WTC11 (cell line): ENCODE data around the gene SERTAD4. TPM values are rescaled to one million over a fixed set of nuclear protein-coding genes. Genes with fewer than 3 reads are reported as not detected.

Source experiments
- ATAC-seq: fragments of 200-7000 bp; cut with Tn5 transposase; 2 replicates; pipeline ENCODE4 v1.10.0; 2021; ENCODE audit warnings: mild to moderate bottlenecking, moderate library complexity
- CTCF ChIA-PET: fragments of 300-600 bp; sonication (Branson Sonifier 250); formaldehyde crosslinking; loops from one replicate; lab custom pipeline; 2021; ENCODE audit warnings: antibody characterized with exemption; lab: Charles Lee
- POLR2A ChIA-PET: fragments of 350-600 bp; sonication (Branson Sonifier 250); formaldehyde crosslinking; loops from one replicate; lab custom pipeline; 2021; ENCODE audit warnings: antibody characterized with exemption; lab: Charles Lee
- DNase-seq: peaks from one replicate; pipeline ENCODE4 v3.0.0; 2021; ENCODE audit warnings: low spot score
- H3K27ac Mint-ChIP-seq: 2 replicates; pipeline ENCODE4 v1.8.0; 2021; ENCODE audit warnings: mixed read lengths
- H3K27me3 Mint-ChIP-seq: 2 replicates; pipeline ENCODE4 v1.8.0; 2021; ENCODE audit warnings: low read depth, mild to moderate bottlenecking, moderate library complexity, mixed read lengths
- H3K36me3 Mint-ChIP-seq: 2 replicates; pipeline ENCODE4 v1.8.0; 2021; ENCODE audit warnings: mixed read lengths
- H3K4me1 Mint-ChIP-seq: 2 replicates; pipeline ENCODE4 v1.8.0; 2022; ENCODE audit warnings: mixed read lengths
- H3K4me3 Mint-ChIP-seq: 2 replicates; pipeline ENCODE4 v1.8.0; 2021; ENCODE audit warnings: mild to moderate bottlenecking, moderate library complexity, mixed read lengths
- H3K9me3 Mint-ChIP-seq: 2 replicates; pipeline ENCODE4 v1.8.0; 2021; ENCODE audit warnings: mixed read lengths
- ELF4 ChIP-seq: sonication (generic); formaldehyde crosslinking; IDR thresholded peaks from 2 replicates; pipeline ENCODE4 v1.8.1; 2022; ENCODE audit warnings: low read depth, mild to moderate bottlenecking, moderate library complexity, missing genetic modification reagents
- ETV6 ChIP-seq: sonication (generic); formaldehyde crosslinking; IDR thresholded peaks from 2 replicates; pipeline ENCODE4 v1.8.1; 2022; ENCODE audit warnings: mild to moderate bottlenecking, missing genetic modification reagents
- FOXK1 ChIP-seq: sonication (generic); formaldehyde crosslinking; IDR thresholded peaks from 2 replicates; pipeline ENCODE4 v1.8.0; 2022; ENCODE audit warnings: mild to moderate bottlenecking, moderate library complexity, missing genetic modification reagents
- GABPB1 ChIP-seq: sonication (generic); formaldehyde crosslinking; IDR thresholded peaks from 2 replicates; pipeline ENCODE4 v1.8.1; 2023; ENCODE audit warnings: mild to moderate bottlenecking, missing genetic modification reagents
- GRHL2 ChIP-seq: fragments of 250-450 bp; sonication (Bioruptor Pico); IDR thresholded peaks from 2 replicates; pipeline ENCODE4 v1.8.0; 2022; ENCODE audit warnings: mild to moderate bottlenecking, moderate library complexity; ENCODE audit not compliant: insufficient replicate concordance, severe bottlenecking
- NFATC4 ChIP-seq: fragments of 250-450 bp; sonication (Bioruptor Pico); IDR thresholded peaks from 2 replicates; pipeline ENCODE4 v1.9.0; 2021; ENCODE audit warnings: mild to moderate bottlenecking
- NR1H2 ChIP-seq: sonication (generic); formaldehyde crosslinking; IDR thresholded peaks from 2 replicates; pipeline ENCODE4 v1.9.0; 2021; ENCODE audit warnings: mild to moderate bottlenecking, moderate library complexity, missing genetic modification reagents
- RELA ChIP-seq: sonication (generic); formaldehyde crosslinking; IDR thresholded peaks from 2 replicates; pipeline ENCODE4 v1.8.1; 2022; ENCODE audit warnings: missing genetic modification reagents, mild to moderate bottlenecking, borderline replicate concordance
- TEAD4 ChIP-seq: sonication (generic); formaldehyde crosslinking; IDR thresholded peaks from 2 replicates; pipeline ENCODE4 v1.8.0; 2022; ENCODE audit warnings: mild to moderate bottlenecking, missing genetic modification reagents
- TP53 ChIP-seq: sonication (generic); formaldehyde crosslinking; IDR thresholded peaks from 2 replicates; pipeline ENCODE4 v1.8.1; 2023; ENCODE audit warnings: mild to moderate bottlenecking, missing genetic modification reagents
- ZNF232 ChIP-seq: sonication (generic); formaldehyde crosslinking; IDR thresholded peaks from 2 replicates; pipeline ENCODE4 v1.8.0; 2022; ENCODE audit warnings: mild to moderate bottlenecking, missing genetic modification reagents
- ZNF317 ChIP-seq: sonication (generic); formaldehyde crosslinking; IDR thresholded peaks from 2 replicates; pipeline ENCODE4 v1.8.1; 2023; ENCODE audit warnings: low read depth, mild to moderate bottlenecking, moderate library complexity, missing genetic modification reagents, borderline replicate concordance
- ZNF416 ChIP-seq: fragments of 250-450 bp; sonication (Bioruptor Pico); IDR thresholded peaks from 2 replicates; pipeline ENCODE4 v1.9.0; 2021; ENCODE audit warnings: mild to moderate bottlenecking, inconsistent platforms
- ZNF423 ChIP-seq: fragments of 250-450 bp; sonication (Bioruptor Pico); IDR thresholded peaks from 2 replicates; pipeline ENCODE4 v2.1.2; 2022; ENCODE audit warnings: mild to moderate bottlenecking, moderate library complexity
- total RNA-seq: library from RNA; stranded (reverse); gene quantifications from 3 replicates; pipeline ENCODE4 v1.2.3, GENCODE V29; 2021
- TF ChIP-seq, protein P1 (sequence below): sonication (generic); formaldehyde crosslinking; IDR thresholded peaks from 2 replicates; pipeline ENCODE4 v1.8.1; 2022; ENCODE audit warnings: mild to moderate bottlenecking, moderate library complexity, missing genetic modification reagents
- TF ChIP-seq, protein P2 (sequence below): fragments of 250-450 bp; sonication (Bioruptor Pico); conservative IDR thresholded peaks from 2 replicates; pipeline ENCODE4 v1.9.0; 2021; ENCODE audit warnings: mild to moderate bottlenecking
- TF ChIP-seq, protein P3 (sequence below): sonication (generic); formaldehyde crosslinking; IDR thresholded peaks from 2 replicates; pipeline ENCODE4 v1.8.1; 2023; ENCODE audit warnings: mild to moderate bottlenecking, missing genetic modification reagents, moderate library complexity
- TF ChIP-seq, protein P4 (sequence below): sonication (generic); formaldehyde crosslinking; IDR thresholded peaks from 2 replicates; pipeline ENCODE4 v1.8.1; 2022; ENCODE audit warnings: missing genetic modification reagents, borderline replicate concordance
- TF ChIP-seq, protein P5 (sequence below): sonication (generic); formaldehyde crosslinking; IDR thresholded peaks from 2 replicates; pipeline ENCODE4 v1.8.1; 2022; ENCODE audit warnings: mild to moderate bottlenecking, missing genetic modification reagents, moderate library complexity, borderline replicate concordance

Gene SERTAD4
- total RNA-seq, 1 experiment from 2014 or later: 4.6 TPM

DNA sequence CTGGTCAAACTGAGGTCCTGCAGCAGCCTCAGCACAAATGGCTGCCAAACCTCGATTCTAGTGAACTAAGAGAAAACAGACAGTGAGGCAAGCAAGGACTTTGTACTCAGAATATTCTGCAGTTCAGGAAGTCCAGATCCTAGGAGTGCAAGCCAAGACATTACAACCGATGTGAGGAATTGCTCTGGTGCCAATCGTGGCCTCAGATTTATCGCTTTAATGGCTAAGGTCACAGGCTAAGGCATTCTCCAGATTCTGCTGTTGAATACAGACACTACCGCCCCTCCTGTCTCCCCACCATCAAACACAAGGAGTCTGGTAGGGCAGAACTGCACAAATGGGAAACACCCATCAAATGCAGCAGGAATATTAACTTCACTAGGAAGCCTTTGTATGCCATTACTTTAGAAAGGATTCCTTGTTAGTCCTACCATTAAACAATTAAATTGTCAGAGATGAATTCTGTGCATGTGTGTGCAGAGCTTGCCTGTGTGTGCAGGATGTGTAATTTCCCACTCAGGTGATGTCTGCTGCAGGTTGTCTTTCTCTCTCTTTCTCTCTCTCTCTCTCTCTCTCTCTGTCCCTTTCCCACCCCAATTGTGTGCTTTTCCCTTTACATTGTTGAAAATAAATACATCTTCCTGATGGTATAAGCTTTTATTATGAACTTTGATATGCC is 9.2 kb upstream of the SERTAD4 start:
- DNase-seq (no peak), ATAC-seq (no peak)
- no peak overlapping the region for H3K27ac Mint-ChIP-seq
- no peak overlapping the region for H3K4me3 Mint-ChIP-seq
- H3K9me3 Mint-ChIP-seq: no peaks in the 10 kb centered on the region
- no peak for TF ChIP-seq ZNF416
- no peak for TF ChIP-seq ELF4
- TF ChIP-seq GABPB1 (CRISPR knock-in tag): no peak
- TF ChIP-seq, protein P1, sequence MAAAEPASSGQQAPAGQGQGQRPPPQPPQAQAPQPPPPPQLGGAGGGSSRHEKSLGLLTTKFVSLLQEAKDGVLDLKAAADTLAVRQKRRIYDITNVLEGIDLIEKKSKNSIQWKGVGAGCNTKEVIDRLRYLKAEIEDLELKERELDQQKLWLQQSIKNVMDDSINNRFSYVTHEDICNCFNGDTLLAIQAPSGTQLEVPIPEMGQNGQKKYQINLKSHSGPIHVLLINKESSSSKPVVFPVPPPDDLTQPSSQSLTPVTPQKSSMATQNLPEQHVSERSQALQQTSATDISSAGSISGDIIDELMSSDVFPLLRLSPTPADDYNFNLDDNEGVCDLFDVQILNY (CRISPR knock-in tag): no peak
- TF ChIP-seq, protein P2, sequence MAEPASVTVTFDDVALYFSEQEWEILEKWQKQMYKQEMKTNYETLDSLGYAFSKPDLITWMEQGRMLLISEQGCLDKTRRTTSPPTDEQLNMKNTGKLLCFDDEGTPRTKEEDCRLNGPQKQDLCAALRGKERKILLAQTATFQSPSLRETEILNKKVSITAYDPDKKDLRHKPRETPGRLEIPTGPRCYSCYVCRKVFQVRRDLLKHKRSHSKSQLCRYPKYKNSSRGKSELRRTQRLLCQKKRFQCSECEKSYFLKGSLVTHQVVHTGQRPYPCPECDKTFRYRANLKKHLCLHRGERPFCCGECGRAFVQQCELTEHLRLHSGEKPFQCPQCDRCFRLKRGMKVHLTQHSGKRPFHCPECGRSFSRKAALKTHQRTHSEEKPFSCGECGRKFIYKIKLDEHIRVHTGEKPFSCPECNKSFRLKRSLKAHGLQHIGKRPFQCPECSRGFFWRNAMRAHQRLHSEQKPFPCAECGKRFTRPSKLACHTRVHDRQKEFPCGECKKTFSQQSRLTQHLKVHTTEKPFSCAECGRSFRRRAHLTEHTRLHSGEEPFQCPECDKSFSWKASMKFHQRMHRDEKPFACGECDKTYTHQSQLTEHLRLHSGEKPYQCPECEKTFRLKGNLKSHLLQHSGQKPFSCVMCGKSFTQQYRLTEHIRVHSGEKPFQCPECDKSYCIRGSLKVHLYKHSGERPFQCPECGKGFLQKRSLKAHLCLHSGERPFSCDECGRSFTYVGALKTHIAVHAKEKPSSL (CRISPR knock-in tag): no peak
- POLR2A ChIA-PET: no interaction called here
- peaks cover 16% of the 10 kb centered on the region for H3K4me1 Mint-ChIP-seq
- no peaks in the 10 kb centered on the region for H3K36me3 Mint-ChIP-seq
- CTCF ChIA-PET: interaction anchor here (0.5 to 2.1 kb wide), 6 partner anchors 8 to 88 kb away, joined by 3 to 9 read pairs (median 4); no protein-coding TSS in a partner anchor
- no peaks in the 10 kb centered on the region for H3K27me3 Mint-ChIP-seq

DNA sequence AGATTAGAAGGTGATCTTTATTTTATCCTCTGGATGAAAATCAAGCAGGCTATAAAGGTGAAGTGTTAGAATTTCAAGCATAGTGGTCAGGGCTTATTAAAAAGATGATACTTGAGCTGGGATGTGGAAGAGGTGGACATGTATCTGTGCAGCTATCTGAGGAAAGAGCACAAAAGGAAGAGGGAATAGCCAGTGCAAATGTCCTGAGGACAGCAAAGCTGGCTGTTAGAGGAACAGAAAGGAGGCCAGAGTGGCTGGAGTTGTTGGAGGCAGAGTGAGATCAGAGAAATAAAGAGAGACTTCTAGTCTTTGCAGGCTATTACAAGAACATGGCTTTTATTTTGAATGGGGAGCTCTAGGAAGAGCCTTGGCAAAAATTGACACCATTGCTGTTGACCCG is 4.4 kb upstream of the SERTAD4 start:
- POLR2A ChIA-PET: no interaction called here
- H3K27me3 Mint-ChIP-seq: peaks cover 26% of the 10 kb centered on the region
- no peak overlapping the region for H3K4me3 Mint-ChIP-seq
- no peaks in the 10 kb centered on the region for H3K9me3 Mint-ChIP-seq
- CTCF ChIA-PET: no interaction called here
- TF ChIP-seq, protein P3, sequence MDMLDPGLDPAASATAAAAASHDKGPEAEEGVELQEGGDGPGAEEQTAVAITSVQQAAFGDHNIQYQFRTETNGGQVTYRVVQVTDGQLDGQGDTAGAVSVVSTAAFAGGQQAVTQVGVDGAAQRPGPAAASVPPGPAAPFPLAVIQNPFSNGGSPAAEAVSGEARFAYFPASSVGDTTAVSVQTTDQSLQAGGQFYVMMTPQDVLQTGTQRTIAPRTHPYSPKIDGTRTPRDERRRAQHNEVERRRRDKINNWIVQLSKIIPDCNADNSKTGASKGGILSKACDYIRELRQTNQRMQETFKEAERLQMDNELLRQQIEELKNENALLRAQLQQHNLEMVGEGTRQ (CRISPR knock-in tag): no peak
- TF ChIP-seq NFATC4 (CRISPR knock-in tag) (no peak), TP53 (CRISPR knock-in tag) (no peak), ZNF416 (no peak), ZNF423 (no peak), ZNF317 (CRISPR knock-in tag) (no peak), FOXK1 (CRISPR knock-in tag) (no peak), ETV6 (CRISPR knock-in tag) (no peak), RELA (CRISPR knock-in tag) (no peak), GRHL2 (no peak), ZNF232 (CRISPR knock-in tag) (no peak), TEAD4 (no peak), NR1H2 (CRISPR knock-in tag) (no peak)
- TF ChIP-seq, protein P4, sequence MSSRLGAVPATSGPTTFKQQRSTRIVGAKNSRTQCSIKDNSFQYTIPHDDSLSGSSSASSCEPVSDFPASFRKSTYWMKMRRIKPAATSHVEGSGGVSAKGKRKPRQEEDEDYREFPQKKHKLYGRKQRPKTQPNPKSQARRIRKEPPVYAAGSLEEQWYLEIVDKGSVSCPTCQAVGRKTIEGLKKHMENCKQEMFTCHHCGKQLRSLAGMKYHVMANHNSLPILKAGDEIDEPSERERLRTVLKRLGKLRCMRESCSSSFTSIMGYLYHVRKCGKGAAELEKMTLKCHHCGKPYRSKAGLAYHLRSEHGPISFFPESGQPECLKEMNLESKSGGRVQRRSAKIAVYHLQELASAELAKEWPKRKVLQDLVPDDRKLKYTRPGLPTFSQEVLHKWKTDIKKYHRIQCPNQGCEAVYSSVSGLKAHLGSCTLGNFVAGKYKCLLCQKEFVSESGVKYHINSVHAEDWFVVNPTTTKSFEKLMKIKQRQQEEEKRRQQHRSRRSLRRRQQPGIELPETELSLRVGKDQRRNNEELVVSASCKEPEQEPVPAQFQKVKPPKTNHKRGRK (CRISPR knock-in tag): no peak
- TF ChIP-seq, protein P5, sequence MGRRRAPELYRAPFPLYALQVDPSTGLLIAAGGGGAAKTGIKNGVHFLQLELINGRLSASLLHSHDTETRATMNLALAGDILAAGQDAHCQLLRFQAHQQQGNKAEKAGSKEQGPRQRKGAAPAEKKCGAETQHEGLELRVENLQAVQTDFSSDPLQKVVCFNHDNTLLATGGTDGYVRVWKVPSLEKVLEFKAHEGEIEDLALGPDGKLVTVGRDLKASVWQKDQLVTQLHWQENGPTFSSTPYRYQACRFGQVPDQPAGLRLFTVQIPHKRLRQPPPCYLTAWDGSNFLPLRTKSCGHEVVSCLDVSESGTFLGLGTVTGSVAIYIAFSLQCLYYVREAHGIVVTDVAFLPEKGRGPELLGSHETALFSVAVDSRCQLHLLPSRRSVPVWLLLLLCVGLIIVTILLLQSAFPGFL (CRISPR knock-in tag): no peak
- H3K27ac Mint-ChIP-seq: no peak overlapping the region
- DNase-seq (no peak), ATAC-seq (no peak)
- no peaks in the 10 kb centered on the region for H3K36me3 Mint-ChIP-seq
- peaks cover 8% of the 10 kb centered on the region for H3K4me1 Mint-ChIP-seq
